Measurements from ENCODE around the gene BICDL2.
A peak's percentile ranks its signal among the peaks of the same experiment; 100 is the strongest.

Gene BICDL2

DNA sequence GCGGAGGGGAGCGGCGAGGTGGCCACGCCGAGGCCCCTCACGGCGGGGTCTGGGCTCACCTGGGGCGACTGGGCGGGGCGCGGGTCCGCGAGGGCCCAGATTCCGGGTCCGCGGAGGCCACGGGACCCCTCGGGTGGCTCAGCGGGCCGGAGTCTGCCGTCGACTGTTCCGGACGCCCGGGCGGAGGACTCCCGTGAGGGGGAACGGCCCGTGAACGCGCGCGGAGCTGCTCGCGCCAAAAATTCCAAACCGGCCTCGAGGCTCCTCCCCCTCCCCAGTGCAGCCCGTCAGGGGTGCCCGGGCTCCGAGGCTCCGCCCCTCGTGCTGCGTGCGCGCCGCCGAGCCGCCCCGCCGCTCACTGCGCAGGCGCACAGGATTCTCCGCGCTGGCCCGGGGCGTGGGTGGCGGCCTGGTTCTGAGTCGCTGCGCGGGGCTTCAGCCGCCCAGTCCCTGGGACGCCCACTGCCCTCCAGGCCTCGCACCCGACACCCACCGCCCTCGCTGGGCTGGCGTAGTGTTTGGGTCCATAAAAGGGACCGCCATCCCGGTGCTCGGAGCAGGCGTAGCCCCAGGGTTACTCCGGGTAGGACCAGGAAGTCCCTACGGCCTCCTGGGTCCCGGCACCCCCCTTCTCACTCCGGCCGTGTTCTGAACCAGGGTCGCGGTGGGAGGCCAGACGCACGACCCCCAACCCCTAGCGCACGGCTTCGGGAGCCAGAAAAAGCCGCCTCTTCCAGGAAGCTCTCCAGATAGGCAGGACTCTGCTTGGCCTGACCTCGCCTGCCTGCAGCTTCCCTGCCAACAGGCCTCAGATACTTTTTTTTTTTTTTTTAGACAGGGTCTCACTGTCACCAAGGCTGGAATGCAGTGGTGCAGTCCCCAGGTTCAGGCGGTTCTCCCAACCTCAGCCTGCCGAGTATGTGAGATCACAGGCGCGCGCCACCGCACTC lies 56.2 kb downstream of the BICDL2 start, which contains the start of gene PKMYT1:
Gene PKMYT1 (minus strand): TSS at position 220 of the 950 bp plus-strand sequence. CDS start 789 bp downstream, outside the sequence.
- peak within 1 kb of the TSS; percentile 75 for H3K27ac ChIP-seq
- TF ChIP-seq, protein P1, sequence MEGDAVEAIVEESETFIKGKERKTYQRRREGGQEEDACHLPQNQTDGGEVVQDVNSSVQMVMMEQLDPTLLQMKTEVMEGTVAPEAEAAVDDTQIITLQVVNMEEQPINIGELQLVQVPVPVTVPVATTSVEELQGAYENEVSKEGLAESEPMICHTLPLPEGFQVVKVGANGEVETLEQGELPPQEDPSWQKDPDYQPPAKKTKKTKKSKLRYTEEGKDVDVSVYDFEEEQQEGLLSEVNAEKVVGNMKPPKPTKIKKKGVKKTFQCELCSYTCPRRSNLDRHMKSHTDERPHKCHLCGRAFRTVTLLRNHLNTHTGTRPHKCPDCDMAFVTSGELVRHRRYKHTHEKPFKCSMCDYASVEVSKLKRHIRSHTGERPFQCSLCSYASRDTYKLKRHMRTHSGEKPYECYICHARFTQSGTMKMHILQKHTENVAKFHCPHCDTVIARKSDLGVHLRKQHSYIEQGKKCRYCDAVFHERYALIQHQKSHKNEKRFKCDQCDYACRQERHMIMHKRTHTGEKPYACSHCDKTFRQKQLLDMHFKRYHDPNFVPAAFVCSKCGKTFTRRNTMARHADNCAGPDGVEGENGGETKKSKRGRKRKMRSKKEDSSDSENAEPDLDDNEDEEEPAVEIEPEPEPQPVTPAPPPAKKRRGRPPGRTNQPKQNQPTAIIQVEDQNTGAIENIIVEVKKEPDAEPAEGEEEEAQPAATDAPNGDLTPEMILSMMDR (conservative IDR thresholded peaks at IDR 0.05), result no peak

DNA sequence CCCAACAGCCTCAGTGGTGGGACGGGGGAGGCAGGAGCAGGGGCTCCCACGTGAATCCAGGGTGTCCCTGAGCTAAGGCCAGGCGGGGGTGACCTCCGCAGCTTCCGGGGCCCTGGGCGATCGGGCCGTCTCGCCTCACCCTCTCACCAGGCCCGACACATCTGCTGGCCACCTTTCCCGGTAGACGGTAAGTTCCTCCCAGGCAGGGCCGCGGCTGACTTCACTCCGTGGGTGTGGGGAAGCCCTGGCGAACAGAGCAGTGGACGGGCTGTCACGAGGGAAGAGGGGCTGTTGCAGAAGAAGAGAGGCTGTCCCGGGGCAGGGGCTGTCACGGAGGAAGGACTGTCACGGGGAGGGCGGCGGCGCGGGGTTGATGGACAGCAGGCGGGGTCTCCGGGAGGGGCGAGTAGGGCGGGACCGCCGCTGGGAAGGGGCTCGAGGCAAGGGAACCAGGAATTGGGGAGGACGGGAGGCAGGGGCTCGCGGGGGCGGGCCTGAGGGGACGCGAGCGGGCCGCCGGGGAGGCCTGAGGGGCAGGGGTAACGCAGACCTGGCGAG lies 57.0 kb downstream of the BICDL2 start:
- H3K27ac ChIP-seq, result peak overlapping the region; percentile 75; the same call in 1 of the 2 replicates
- TF ChIP-seq, protein P1 (conservative IDR thresholded peaks at IDR 0.05), result no peak
